ENCODE data around the gene ERBB2. TPM values are rescaled to one million over a fixed set of nuclear protein-coding genes. Genes with fewer than 3 reads are reported as not detected.

ERBB2 gene
- total RNA-seq, 4 donors from 2014 or later = 175 to 439 (median 234) TPM

DNA sequence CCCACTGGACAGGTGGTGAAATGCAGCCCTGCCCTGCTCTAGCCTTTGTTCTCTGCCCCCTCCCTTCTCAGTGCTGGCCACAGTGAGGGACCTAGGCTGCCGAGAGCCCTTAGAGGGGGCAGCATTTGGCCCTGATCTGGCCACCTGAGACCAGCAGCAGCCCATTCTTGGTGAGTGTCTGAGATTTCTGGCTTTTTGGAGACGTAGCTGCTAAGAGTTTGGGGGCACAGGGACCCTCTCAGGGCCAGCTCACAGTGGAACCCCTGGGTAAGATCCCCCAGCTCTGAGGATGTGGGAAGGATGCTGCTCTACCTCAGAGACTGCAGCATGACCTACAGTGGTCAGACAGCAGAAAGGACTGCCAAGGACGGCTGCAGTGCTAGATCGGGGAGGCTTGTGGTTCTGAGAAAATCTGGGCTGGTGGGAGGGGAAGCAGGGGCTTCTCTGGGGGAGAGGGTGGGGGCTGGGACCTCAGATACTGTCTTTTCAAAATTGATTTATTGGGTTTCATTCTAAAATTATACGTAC, 51.2 kb downstream of the ERBB2 start:
- H3K27me3 ChIP-seq = no peaks in the 10 kb centered on the region
- peaks cover 6 to 24% (median 14%) of the 10 kb centered on the region in 4 donors for H3K4me1 ChIP-seq
- H3K4me3 ChIP-seq = no peak overlapping the region
- WGBS, 2 donors (ENCODE audit: low coverage in 1 of 2) = 63 to 90% methylated on average over 3 to 5 of the region's 5 CpGs
- no peak overlapping the region for H3K27ac ChIP-seq
- peaks cover 0 to 3% (median 0%) of the 10 kb centered on the region in 4 donors for H3K36me3 ChIP-seq
- TF ChIP-seq EP300 (IDR thresholded peaks at IDR 0.05; ENCODE audit: low read depth) = no peak
- no peak for TF ChIP-seq POLR2A (IDR thresholded peaks at IDR 0.05)
- no peak for TF ChIP-seq POLR2AphosphoS5 (IDR thresholded peaks at IDR 0.05)
- TF ChIP-seq, protein P1, sequence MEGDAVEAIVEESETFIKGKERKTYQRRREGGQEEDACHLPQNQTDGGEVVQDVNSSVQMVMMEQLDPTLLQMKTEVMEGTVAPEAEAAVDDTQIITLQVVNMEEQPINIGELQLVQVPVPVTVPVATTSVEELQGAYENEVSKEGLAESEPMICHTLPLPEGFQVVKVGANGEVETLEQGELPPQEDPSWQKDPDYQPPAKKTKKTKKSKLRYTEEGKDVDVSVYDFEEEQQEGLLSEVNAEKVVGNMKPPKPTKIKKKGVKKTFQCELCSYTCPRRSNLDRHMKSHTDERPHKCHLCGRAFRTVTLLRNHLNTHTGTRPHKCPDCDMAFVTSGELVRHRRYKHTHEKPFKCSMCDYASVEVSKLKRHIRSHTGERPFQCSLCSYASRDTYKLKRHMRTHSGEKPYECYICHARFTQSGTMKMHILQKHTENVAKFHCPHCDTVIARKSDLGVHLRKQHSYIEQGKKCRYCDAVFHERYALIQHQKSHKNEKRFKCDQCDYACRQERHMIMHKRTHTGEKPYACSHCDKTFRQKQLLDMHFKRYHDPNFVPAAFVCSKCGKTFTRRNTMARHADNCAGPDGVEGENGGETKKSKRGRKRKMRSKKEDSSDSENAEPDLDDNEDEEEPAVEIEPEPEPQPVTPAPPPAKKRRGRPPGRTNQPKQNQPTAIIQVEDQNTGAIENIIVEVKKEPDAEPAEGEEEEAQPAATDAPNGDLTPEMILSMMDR (IDR thresholded peaks at IDR 0.05) = no peak
- no peaks in the 10 kb centered on the region for H3K9me3 ChIP-seq
- in situ Hi-C loops (cut with MboI; ENCODE audit: low pct_ligation_motif_present in 1 of 4, low pct_unique_long_range_greater_than_20kb in 1 of 4, low sequenced_read_pairs in 3 of 4) = loop anchor here in 2 of 4 donors (10.0 kb wide), 2 partner anchors 126 to 136 kb away; partner anchors contain the start of gene PPP1R1B (in 1 of the 2)
- intact Hi-C loops (cut with DNase I; ENCODE audit: low total_unique reads) = loop anchor here (10.0 kb wide), 1 partner anchor 116 kb away; the partner anchor contains the start of gene STARD3
- peak; percentile 3 for DNase-seq

DNA sequence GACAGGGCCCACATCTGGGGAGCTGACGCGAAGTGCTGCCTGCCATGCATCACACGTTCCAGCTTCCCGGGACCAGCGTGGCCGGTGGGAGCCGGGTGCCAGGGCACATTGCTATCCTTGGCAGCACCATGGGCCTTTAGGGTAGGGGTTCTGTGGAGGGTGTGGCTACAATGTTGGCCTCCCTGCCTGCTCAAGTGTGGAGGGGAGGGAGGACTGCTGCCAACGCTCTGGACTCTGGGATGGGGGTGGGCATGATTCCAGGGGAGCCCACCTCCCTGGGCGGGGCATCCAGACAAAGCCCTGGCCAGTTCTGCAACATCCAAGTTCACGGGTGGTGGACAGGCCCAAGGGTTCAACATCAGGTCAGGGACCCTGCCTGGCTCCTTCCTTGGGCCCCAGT, 51.8 kb downstream of the ERBB2 start:
- intact Hi-C loops (cut with DNase I; ENCODE audit: low total_unique reads) (loop anchor here (10.0 kb wide), 1 partner anchor 117 kb away; the partner anchor contains the start of gene STARD3), in situ Hi-C loops (cut with MboI; ENCODE audit: low pct_ligation_motif_present in 1 of 4, low pct_unique_long_range_greater_than_20kb in 1 of 4, low sequenced_read_pairs in 3 of 4) (loop anchor here in 2 of 4 donors (10.0 kb wide), 2 partner anchors 127 to 137 kb away; partner anchors contain the start of gene PPP1R1B (in 1 of the 2))
- no peak for DNase-seq
- Histone ChIP-seq H3K27me3 (no peaks in the 10 kb centered on the region), H3K4me1 (peaks cover 6 to 24% (median 14%) of the 10 kb centered on the region in 4 donors), H3K27ac (no peak overlapping the region), H3K9me3 (no peaks in the 10 kb centered on the region), H3K4me3 (no peak overlapping the region), H3K36me3 (peaks cover 0 to under 1% (median 0%) of the 10 kb centered on the region in 4 donors)
- TF ChIP-seq POLR2AphosphoS5 (IDR thresholded peaks at IDR 0.05) (no peak), EP300 (IDR thresholded peaks at IDR 0.05; ENCODE audit: low read depth) (no peak), POLR2A (IDR thresholded peaks at IDR 0.05) (no peak)
- TF ChIP-seq, protein P1 (IDR thresholded peaks at IDR 0.05) = no peak
- WGBS, 2 donors (ENCODE audit: low coverage in 1 of 2) = 60 to 67% methylated on average over 2 to 10 of the region's 10 CpGs

DNA sequence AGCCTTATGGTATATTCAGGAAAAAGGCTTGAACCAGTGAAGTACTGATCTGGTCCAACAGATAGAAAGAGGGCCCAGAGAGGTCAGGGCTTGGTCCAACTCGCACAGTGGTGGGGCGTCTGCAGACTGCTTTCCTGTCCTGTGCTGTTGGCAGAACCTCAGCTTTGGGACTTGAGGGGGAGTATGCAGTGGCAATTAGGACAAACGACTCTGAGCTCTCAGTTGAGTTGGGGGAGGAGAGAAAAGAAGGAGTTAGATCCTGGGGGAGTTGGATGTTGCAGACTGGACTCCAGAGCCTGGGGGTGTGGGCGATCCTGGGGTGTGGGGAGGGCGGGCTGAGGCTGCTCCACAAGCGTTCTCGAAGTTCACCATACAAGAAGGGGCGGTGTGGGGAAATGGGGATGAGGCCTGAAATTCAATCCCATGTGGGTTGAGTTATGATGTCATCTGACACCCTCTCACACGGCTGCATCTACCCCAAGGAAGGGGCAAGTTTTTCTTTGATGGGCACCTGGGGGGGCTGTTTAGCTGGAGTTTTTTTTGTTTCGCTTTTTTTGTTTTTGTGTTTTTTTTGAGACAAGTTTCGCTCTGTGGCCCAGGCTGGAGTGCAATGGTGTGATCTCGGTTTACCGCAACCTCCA, 52.5 kb downstream of the ERBB2 start:
- Histone ChIP-seq H3K4me3 (no peak overlapping the region), H3K9me3 (no peaks in the 10 kb centered on the region), H3K27ac (no peak overlapping the region), H3K27me3 (no peaks in the 10 kb centered on the region), H3K4me1 (peaks cover 6 to 24% (median 14%) of the 10 kb centered on the region in 4 donors), H3K36me3 (no peaks in the 10 kb centered on the region)
- in situ Hi-C loops (cut with MboI; ENCODE audit: low pct_ligation_motif_present in 1 of 4, low pct_unique_long_range_greater_than_20kb in 1 of 4, low sequenced_read_pairs in 3 of 4) (loop anchor here in 2 of 4 donors (10.0 kb wide), 2 partner anchors 128 to 138 kb away; partner anchors contain the start of gene PPP1R1B (in 1 of the 2)), intact Hi-C loops (cut with DNase I; ENCODE audit: low total_unique reads) (loop anchor here (10.0 kb wide), 1 partner anchor 118 kb away; the partner anchor contains the start of gene STARD3)
- TF ChIP-seq POLR2AphosphoS5 (IDR thresholded peaks at IDR 0.05) (no peak), POLR2A (IDR thresholded peaks at IDR 0.05) (no peak), EP300 (IDR thresholded peaks at IDR 0.05; ENCODE audit: low read depth) (no peak)
- TF ChIP-seq, protein P1 (IDR thresholded peaks at IDR 0.05) = no peak
- WGBS, 2 donors (ENCODE audit: low coverage in 1 of 2) = 92 to 100% methylated on average over 3 to 13 of the region's 13 CpGs
- no peak for DNase-seq

DNA sequence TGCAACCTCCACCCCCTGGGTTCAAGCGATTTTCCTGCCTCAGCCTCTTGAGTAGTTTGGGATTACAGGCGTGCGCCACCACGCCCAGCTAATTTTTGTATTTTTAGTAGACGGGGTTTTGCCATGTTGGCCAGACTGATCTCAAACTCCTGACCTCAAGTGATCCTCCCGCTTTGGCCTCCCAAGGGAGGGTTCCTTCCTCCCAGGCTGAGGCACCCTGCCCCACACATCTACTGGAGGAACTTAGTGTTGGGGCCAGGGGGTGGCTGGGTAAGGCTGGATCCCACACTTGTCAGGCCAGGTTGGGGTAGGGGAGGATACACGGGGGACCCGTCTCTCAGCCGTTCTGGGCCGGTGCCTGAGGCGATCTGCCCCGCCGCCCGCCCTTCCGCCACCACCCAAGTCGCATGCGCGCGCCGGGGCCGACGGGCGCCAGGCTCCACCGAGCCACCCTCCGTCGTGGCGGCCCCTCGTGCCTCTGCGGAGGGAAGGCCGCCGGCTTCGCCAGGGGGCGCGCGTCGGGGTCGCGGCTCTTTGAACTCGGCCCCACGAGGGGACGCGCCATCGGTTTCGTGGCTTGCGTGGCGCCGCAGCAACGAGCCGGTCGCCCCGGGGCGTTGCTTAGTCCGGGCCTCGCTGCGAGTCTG, 53.8 kb downstream of the ERBB2 start:
- TF ChIP-seq, protein P1 (IDR thresholded peaks at IDR 0.05) = no peak
- peak in 1 of 3 donors; percentile 50 for TF ChIP-seq POLR2AphosphoS5 (IDR thresholded peaks at IDR 0.05)
- in situ Hi-C loops (cut with MboI; ENCODE audit: low pct_ligation_motif_present in 1 of 4, low pct_unique_long_range_greater_than_20kb in 1 of 4, low sequenced_read_pairs in 3 of 4) (loop anchor here in 2 of 4 donors (10.0 kb wide), 2 partner anchors 129 to 139 kb away; partner anchors contain the start of gene PPP1R1B (in 1 of the 2)), intact Hi-C loops (cut with DNase I; ENCODE audit: low total_unique reads) (loop anchor here (10.0 kb wide), 1 partner anchor 119 kb away; the partner anchor contains the start of gene STARD3)
- H3K27me3 ChIP-seq = no peaks in the 10 kb centered on the region
- DNase-seq = peak; percentile 72
- no peaks in the 10 kb centered on the region for H3K9me3 ChIP-seq
- peak overlapping the region; percentile 91 to 98 (median 96) for H3K27ac ChIP-seq
- H3K4me1 ChIP-seq = peaks cover 6 to 24% (median 14%) of the 10 kb centered on the region in 4 donors
- H3K4me3 ChIP-seq = peak overlapping the region; percentile 60 to 91 (median 71)
- H3K36me3 ChIP-seq = no peaks in the 10 kb centered on the region
- WGBS, 2 donors (ENCODE audit: low coverage in 1 of 2) = 13 to 60% methylated on average over 2 to 14 of the region's 55 CpGs

Measured in transverse colon (tissue), 4 donors.